B cell (primary cell): ENCODE data around the gene IL5RA.

Source experiments
- EZH2 ChIP-seq: IDR thresholded peaks from 2 replicates; pipeline ENCODE4 v1.6.1; 2012; ENCODE audit warnings: borderline replicate concordance, low read depth, mild to moderate bottlenecking, moderate library complexity, low read length; ENCODE audit not compliant: insufficient read depth, poor library complexity, severe bottlenecking
- TF ChIP-seq, protein P1 (sequence below): fragments of 200-600 bp; IDR thresholded peaks from one replicate; pipeline ENCODE4 v1.8.0; 2022; ENCODE audit warnings: antibody characterized with exemption, mild to moderate bottlenecking

DNA sequence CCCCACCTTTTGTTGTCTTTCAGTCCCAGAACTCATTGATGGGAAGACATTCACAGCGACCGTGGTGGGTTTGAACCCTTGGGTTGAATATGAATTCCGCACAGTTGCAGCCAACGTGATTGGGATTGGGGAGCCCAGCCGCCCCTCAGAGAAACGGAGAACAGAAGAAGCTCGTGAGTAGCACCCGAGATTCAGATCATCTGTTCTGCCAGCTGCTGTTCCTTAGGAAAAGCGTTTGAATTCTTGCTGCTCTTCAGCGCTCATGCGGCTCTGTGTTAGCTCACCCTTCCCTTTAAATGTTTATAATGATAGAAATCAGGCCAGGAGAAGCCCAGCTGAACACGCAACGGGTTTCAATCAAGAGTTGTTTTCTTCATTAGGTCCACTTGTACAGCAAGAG, 73.0 kb downstream of the IL5RA start:
- TF ChIP-seq, protein P1, sequence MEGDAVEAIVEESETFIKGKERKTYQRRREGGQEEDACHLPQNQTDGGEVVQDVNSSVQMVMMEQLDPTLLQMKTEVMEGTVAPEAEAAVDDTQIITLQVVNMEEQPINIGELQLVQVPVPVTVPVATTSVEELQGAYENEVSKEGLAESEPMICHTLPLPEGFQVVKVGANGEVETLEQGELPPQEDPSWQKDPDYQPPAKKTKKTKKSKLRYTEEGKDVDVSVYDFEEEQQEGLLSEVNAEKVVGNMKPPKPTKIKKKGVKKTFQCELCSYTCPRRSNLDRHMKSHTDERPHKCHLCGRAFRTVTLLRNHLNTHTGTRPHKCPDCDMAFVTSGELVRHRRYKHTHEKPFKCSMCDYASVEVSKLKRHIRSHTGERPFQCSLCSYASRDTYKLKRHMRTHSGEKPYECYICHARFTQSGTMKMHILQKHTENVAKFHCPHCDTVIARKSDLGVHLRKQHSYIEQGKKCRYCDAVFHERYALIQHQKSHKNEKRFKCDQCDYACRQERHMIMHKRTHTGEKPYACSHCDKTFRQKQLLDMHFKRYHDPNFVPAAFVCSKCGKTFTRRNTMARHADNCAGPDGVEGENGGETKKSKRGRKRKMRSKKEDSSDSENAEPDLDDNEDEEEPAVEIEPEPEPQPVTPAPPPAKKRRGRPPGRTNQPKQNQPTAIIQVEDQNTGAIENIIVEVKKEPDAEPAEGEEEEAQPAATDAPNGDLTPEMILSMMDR = no peak
- TF ChIP-seq EZH2 = no peak
